ENCODE data around the gene PALD1. TPM values are rescaled to one million over a fixed set of nuclear protein-coding genes. Genes with fewer than 3 reads are reported as not detected.

The PALD1 gene
- polyA plus RNA-seq, 2 donors = 2.1 to 3.4 TPM

- Histone ChIP-seq H3K36me3 (ENCODE audit: control insufficient read depth in 2 of 2, insufficient read depth in 2 of 2, low read length in 1 of 2) (no peaks in the 10 kb centered on the region), H3K9me3 (ENCODE audit: control insufficient read depth in 2 of 2, insufficient read depth in 1 of 2, low read depth in 1 of 2, low read length in 1 of 2) (no peaks in the 10 kb centered on the region), H3K4me1 (ENCODE audit: control insufficient read depth in 2 of 2, insufficient read depth in 2 of 2, low read length in 1 of 2) (peaks cover 6 to 7% of the 10 kb centered on the region in 2 donors), H3K4me3 (ENCODE audit: low read depth in 1 of 2, low read length in 2 of 2) (no peak overlapping the region), H3K27me3 (ENCODE audit: control insufficient read depth in 1 of 2, insufficient read depth in 2 of 2, low read length in 2 of 2) (no peaks in the 10 kb centered on the region), H3K27ac (ENCODE audit: low read depth in 2 of 2, low read length in 1 of 2) (no peak overlapping the region)
- 76 to 84% methylated on average over 2 of the region's 2 CpGs for WGBS, 2 donors
Measured at GRCh38 chr10:70465832-70466231, 12.7 kb upstream of the PALD1 start.

GRCh38 chr10:70466951-70467350 lies 11.6 kb upstream of the PALD1 start:
- WGBS, 2 donors = 87 to 93% methylated on average over 3 of the region's 3 CpGs

GRCh38 chr10:70472799-70473454 lies 5.6 kb upstream of the PALD1 start:
- WGBS, 2 donors = 50 to 61% methylated on average over 8 of the region's 8 CpGs
- H3K4me1 ChIP-seq (ENCODE audit: control insufficient read depth in 2 of 2, insufficient read depth in 2 of 2, low read length in 1 of 2) = peaks cover 2 to 23% of the 10 kb centered on the region in 2 donors
- no peaks in the 10 kb centered on the region for H3K36me3 ChIP-seq (ENCODE audit: control insufficient read depth in 2 of 2, insufficient read depth in 2 of 2, low read length in 1 of 2)

More at GRCh38 chr10:70466951-70467350, 11.6 kb upstream of the PALD1 start:
- Histone ChIP-seq H3K27me3 (ENCODE audit: control insufficient read depth in 1 of 2, insufficient read depth in 2 of 2, low read length in 2 of 2) (no peaks in the 10 kb centered on the region), H3K36me3 (ENCODE audit: control insufficient read depth in 2 of 2, insufficient read depth in 2 of 2, low read length in 1 of 2) (no peaks in the 10 kb centered on the region), H3K9me3 (ENCODE audit: control insufficient read depth in 2 of 2, insufficient read depth in 1 of 2, low read depth in 1 of 2, low read length in 1 of 2) (no peaks in the 10 kb centered on the region), H3K4me3 (ENCODE audit: low read depth in 1 of 2, low read length in 2 of 2) (no peak overlapping the region), H3K27ac (ENCODE audit: low read depth in 2 of 2, low read length in 1 of 2) (no peak overlapping the region), H3K4me1 (ENCODE audit: control insufficient read depth in 2 of 2, insufficient read depth in 2 of 2, low read length in 1 of 2) (peaks cover 6 to 7% of the 10 kb centered on the region in 2 donors)

GRCh38 chr10:70474780-70475179 lies 3.8 kb upstream of the PALD1 start:
- H3K9me3 ChIP-seq (ENCODE audit: control insufficient read depth in 2 of 2, insufficient read depth in 1 of 2, low read depth in 1 of 2, low read length in 1 of 2) = no peaks in the 10 kb centered on the region
- WGBS, 2 donors = 84 to 96% methylated on average over 2 of the region's 2 CpGs
- no peaks in the 10 kb centered on the region for H3K27me3 ChIP-seq (ENCODE audit: control insufficient read depth in 1 of 2, insufficient read depth in 2 of 2, low read length in 2 of 2)
- H3K4me3 ChIP-seq (ENCODE audit: low read depth in 1 of 2, low read length in 2 of 2) = no peak overlapping the region
- peak overlapping the region in 1 of 2 donors; percentile 71 for H3K27ac ChIP-seq (ENCODE audit: low read depth in 2 of 2, low read length in 1 of 2)
- H3K36me3 ChIP-seq (ENCODE audit: control insufficient read depth in 2 of 2, insufficient read depth in 2 of 2, low read length in 1 of 2) = no peaks in the 10 kb centered on the region
- peaks cover 4 to 26% of the 10 kb centered on the region in 2 donors for H3K4me1 ChIP-seq (ENCODE audit: control insufficient read depth in 2 of 2, insufficient read depth in 2 of 2, low read length in 1 of 2)

More at GRCh38 chr10:70472799-70473454, 5.6 kb upstream of the PALD1 start:
- Histone ChIP-seq H3K27ac (ENCODE audit: low read depth in 2 of 2, low read length in 1 of 2) (no peak overlapping the region), H3K27me3 (ENCODE audit: control insufficient read depth in 1 of 2, insufficient read depth in 2 of 2, low read length in 2 of 2) (no peaks in the 10 kb centered on the region), H3K4me3 (ENCODE audit: low read depth in 1 of 2, low read length in 2 of 2) (no peak overlapping the region), H3K9me3 (ENCODE audit: control insufficient read depth in 2 of 2, insufficient read depth in 1 of 2, low read depth in 1 of 2, low read length in 1 of 2) (no peaks in the 10 kb centered on the region)

- H3K9me3 ChIP-seq (ENCODE audit: control insufficient read depth in 2 of 2, insufficient read depth in 1 of 2, low read depth in 1 of 2, low read length in 1 of 2) = no peaks in the 10 kb centered on the region
- H3K4me1 ChIP-seq (ENCODE audit: control insufficient read depth in 2 of 2, insufficient read depth in 2 of 2, low read length in 1 of 2) = peaks cover 4 to 30% of the 10 kb centered on the region in 2 donors
- peak overlapping the region; percentile 40 to 71 for H3K27ac ChIP-seq (ENCODE audit: low read depth in 2 of 2, low read length in 1 of 2)
- no peaks in the 10 kb centered on the region for H3K36me3 ChIP-seq (ENCODE audit: control insufficient read depth in 2 of 2, insufficient read depth in 2 of 2, low read length in 1 of 2)
- WGBS, 2 donors = 58 to 79% methylated on average over 8 of the region's 8 CpGs
- no peak overlapping the region for H3K4me3 ChIP-seq (ENCODE audit: low read depth in 1 of 2, low read length in 2 of 2)
- H3K27me3 ChIP-seq (ENCODE audit: control insufficient read depth in 1 of 2, insufficient read depth in 2 of 2, low read length in 2 of 2) = no peaks in the 10 kb centered on the region
Measured at GRCh38 chr10:70475661-70476060, 2.9 kb upstream of the PALD1 start.

GRCh38 chr10:70476249-70477035 lies 2.1 kb upstream of the PALD1 start:
- peaks cover 4 to 30% of the 10 kb centered on the region in 2 donors for H3K4me1 ChIP-seq (ENCODE audit: control insufficient read depth in 2 of 2, insufficient read depth in 2 of 2, low read length in 1 of 2)
- H3K9me3 ChIP-seq (ENCODE audit: control insufficient read depth in 2 of 2, insufficient read depth in 1 of 2, low read depth in 1 of 2, low read length in 1 of 2) = no peaks in the 10 kb centered on the region
- no peaks in the 10 kb centered on the region for H3K27me3 ChIP-seq (ENCODE audit: control insufficient read depth in 1 of 2, insufficient read depth in 2 of 2, low read length in 2 of 2)
- WGBS, 2 donors = 58 to 63% methylated on average over 7 of the region's 7 CpGs
- no peaks in the 10 kb centered on the region for H3K36me3 ChIP-seq (ENCODE audit: control insufficient read depth in 2 of 2, insufficient read depth in 2 of 2, low read length in 1 of 2)
- H3K4me3 ChIP-seq (ENCODE audit: low read depth in 1 of 2, low read length in 2 of 2) = no peak overlapping the region
- no peak overlapping the region for H3K27ac ChIP-seq (ENCODE audit: low read depth in 2 of 2, low read length in 1 of 2)

- Histone ChIP-seq H3K9me3 (ENCODE audit: control insufficient read depth in 2 of 2, insufficient read depth in 1 of 2, low read depth in 1 of 2, low read length in 1 of 2) (no peaks in the 10 kb centered on the region), H3K4me3 (ENCODE audit: low read depth in 1 of 2, low read length in 2 of 2) (peak overlapping the region; percentile 52 to 55), H3K4me1 (ENCODE audit: control insufficient read depth in 2 of 2, insufficient read depth in 2 of 2, low read length in 1 of 2) (peaks cover 4 to 33% of the 10 kb centered on the region in 2 donors), H3K27ac (ENCODE audit: low read depth in 2 of 2, low read length in 1 of 2) (peak overlapping the region; percentile 40 to 51), H3K36me3 (ENCODE audit: control insufficient read depth in 2 of 2, insufficient read depth in 2 of 2, low read length in 1 of 2) (no peaks in the 10 kb centered on the region), H3K27me3 (ENCODE audit: control insufficient read depth in 1 of 2, insufficient read depth in 2 of 2, low read length in 2 of 2) (no peaks in the 10 kb centered on the region)
- WGBS, 2 donors = 7% methylated on average over 27 of the region's 27 CpGs
Measured at GRCh38 chr10:70477661-70478162, 855 bp upstream of the PALD1 start.

- Histone ChIP-seq H3K9me3 (ENCODE audit: control insufficient read depth in 2 of 2, insufficient read depth in 1 of 2, low read depth in 1 of 2, low read length in 1 of 2) (no peaks in the 10 kb centered on the region), H3K4me1 (ENCODE audit: control insufficient read depth in 2 of 2, insufficient read depth in 2 of 2, low read length in 1 of 2) (peaks cover 4 to 27% of the 10 kb centered on the region in 2 donors), H3K27ac (ENCODE audit: low read depth in 2 of 2, low read length in 1 of 2) (peak overlapping the region; percentile 51 to 60), H3K4me3 (ENCODE audit: low read depth in 1 of 2, low read length in 2 of 2) (peak overlapping the region; percentile 52 to 55), H3K27me3 (ENCODE audit: control insufficient read depth in 1 of 2, insufficient read depth in 2 of 2, low read length in 2 of 2) (no peaks in the 10 kb centered on the region), H3K36me3 (ENCODE audit: control insufficient read depth in 2 of 2, insufficient read depth in 2 of 2, low read length in 1 of 2) (no peaks in the 10 kb centered on the region)
- WGBS, 2 donors = 42 to 44% methylated on average over 11 of the region's 11 CpGs
Measured at GRCh38 chr10:70479165-70479581, 606 bp downstream of the PALD1 start.

- Histone ChIP-seq H3K9me3 (ENCODE audit: control insufficient read depth in 2 of 2, insufficient read depth in 1 of 2, low read depth in 1 of 2, low read length in 1 of 2) (no peaks in the 10 kb centered on the region), H3K27ac (ENCODE audit: low read depth in 2 of 2, low read length in 1 of 2) (peak overlapping the region; percentile 11 to 33), H3K4me1 (ENCODE audit: control insufficient read depth in 2 of 2, insufficient read depth in 2 of 2, low read length in 1 of 2) (peaks cover 4 to 27% of the 10 kb centered on the region in 2 donors), H3K27me3 (ENCODE audit: control insufficient read depth in 1 of 2, insufficient read depth in 2 of 2, low read length in 2 of 2) (no peaks in the 10 kb centered on the region), H3K36me3 (ENCODE audit: control insufficient read depth in 2 of 2, insufficient read depth in 2 of 2, low read length in 1 of 2) (no peaks in the 10 kb centered on the region), H3K4me3 (ENCODE audit: low read depth in 1 of 2, low read length in 2 of 2) (peak overlapping the region in 1 of 2 donors; percentile 55)
- WGBS, 2 donors = 48 to 55% methylated on average over 8 of the region's 8 CpGs
Measured at GRCh38 chr10:70479626-70480238, 1.2 kb downstream of the PALD1 start.

Measured in esophagus (tissue), 2 donors.